Measurements from ENCODE around the gene CEACAM18. TPM values are rescaled to one million over a fixed set of nuclear protein-coding genes. Genes with fewer than 3 reads are reported as not detected.
A peak's percentile ranks its signal among the peaks of the same experiment; 100 is the strongest.

CEACAM18 gene
- total and polyA plus RNA-seq, 9 donors = not detected

GRCh38 chr19:51509823-51510660 lies 31.7 kb downstream of the CEACAM18 start:
- H3K27ac ChIP-seq = no peak overlapping the region
- H3K36me3 ChIP-seq = no peaks in the 10 kb centered on the region
- WGBS, 3 donors = 37 to 45% (median 39%) methylated on average over 7 of the region's 7 CpGs
- no peak for DNase-seq
- intact Hi-C loops (cut with DNase I) = no loop called here
- no peaks in the 10 kb centered on the region for H3K27me3 ChIP-seq
- H3K4me1 ChIP-seq (ENCODE audit: insufficient read depth) = no peaks in the 10 kb centered on the region
- no peak for TF ChIP-seq EP300 (IDR thresholded peaks at IDR 0.05)
- TF ChIP-seq CTCF (IDR thresholded peaks at IDR 0.05) = no peak
- TF ChIP-seq POLR2A (IDR thresholded peaks at IDR 0.05) = no peak
- no peaks in the 10 kb centered on the region for H3K9me3 ChIP-seq
- H3K4me3 ChIP-seq = no peak overlapping the region

- 9 to 11% (median 10%) methylated on average over 6 of the region's 6 CpGs for WGBS, 3 donors
- H3K36me3 ChIP-seq = no peaks in the 10 kb centered on the region
- no peak overlapping the region for H3K27ac ChIP-seq
- no peaks in the 10 kb centered on the region for H3K9me3 ChIP-seq
- no peak overlapping the region for H3K4me3 ChIP-seq
- TF ChIP-seq POLR2A (IDR thresholded peaks at IDR 0.05) (no peak), CTCF (IDR thresholded peaks at IDR 0.05) (no peak), EP300 (IDR thresholded peaks at IDR 0.05) (no peak)
- H3K4me1 ChIP-seq (ENCODE audit: insufficient read depth) = no peaks in the 10 kb centered on the region
- DNase-seq = no peak
- intact Hi-C loops (cut with DNase I) = no loop called here
- no peaks in the 10 kb centered on the region for H3K27me3 ChIP-seq
Observed at GRCh38 chr19:51511353-51511752, 33.0 kb downstream of the CEACAM18 start.

- WGBS, 3 donors = 34 to 38% (median 35%) methylated on average over 2 of the region's 2 CpGs
- H3K27me3 ChIP-seq = no peaks in the 10 kb centered on the region
- TF ChIP-seq CTCF (IDR thresholded peaks at IDR 0.05) (no peak), EP300 (IDR thresholded peaks at IDR 0.05) (no peak), POLR2A (IDR thresholded peaks at IDR 0.05) (no peak)
- no peaks in the 10 kb centered on the region for H3K4me1 ChIP-seq (ENCODE audit: insufficient read depth)
- no peak overlapping the region for H3K4me3 ChIP-seq
- intact Hi-C loops (cut with DNase I) = no loop called here
- no peak for DNase-seq
- H3K9me3 ChIP-seq = no peaks in the 10 kb centered on the region
- no peak overlapping the region for H3K27ac ChIP-seq
- no peaks in the 10 kb centered on the region for H3K36me3 ChIP-seq
Observed at GRCh38 chr19:51513968-51514367, 35.6 kb downstream of the CEACAM18 start.

- Histone ChIP-seq H3K36me3 (no peaks in the 10 kb centered on the region), H3K27ac (no peak overlapping the region), H3K4me1 (ENCODE audit: insufficient read depth) (no peaks in the 10 kb centered on the region), H3K4me3 (no peak overlapping the region), H3K9me3 (no peaks in the 10 kb centered on the region), H3K27me3 (no peaks in the 10 kb centered on the region)
- WGBS, 3 donors = 7 to 15% (median 10%) methylated on average over 3 of the region's 3 CpGs
- no peak for DNase-seq
- intact Hi-C loops (cut with DNase I) = no loop called here
- peak in 2 of 3 donors; percentile 18 to 29 for TF ChIP-seq CTCF (IDR thresholded peaks at IDR 0.05)
- no peak for TF ChIP-seq EP300 (IDR thresholded peaks at IDR 0.05)
Observed at GRCh38 chr19:51514866-51515481, 36.6 kb downstream of the CEACAM18 start.
